OCI-LY7 (cell line): ENCODE results near the gene ACVRL1.

ENCODE experiments used
- EZH2phosphoT487 ChIP-seq: fragments of 200-600 bp; sonication (generic); IDR thresholded peaks from 2 replicates; pipeline ENCODE4 v1.6.1; 2018; ENCODE audit warnings: low read depth, borderline replicate concordance, mild to moderate bottlenecking, mixed run types, antibody characterized with exemption, low read length, moderate library complexity, mixed read lengths
- TF ChIP-seq, protein P1 (sequence below): fragments of 200-600 bp; sonication (generic); conservative IDR thresholded peaks from 2 replicates; pipeline ENCODE4 v1.5.1; 2014; ENCODE audit warnings: mild to moderate bottlenecking, antibody characterized with exemption, low read length, moderate library complexity, mixed read lengths

DNA sequence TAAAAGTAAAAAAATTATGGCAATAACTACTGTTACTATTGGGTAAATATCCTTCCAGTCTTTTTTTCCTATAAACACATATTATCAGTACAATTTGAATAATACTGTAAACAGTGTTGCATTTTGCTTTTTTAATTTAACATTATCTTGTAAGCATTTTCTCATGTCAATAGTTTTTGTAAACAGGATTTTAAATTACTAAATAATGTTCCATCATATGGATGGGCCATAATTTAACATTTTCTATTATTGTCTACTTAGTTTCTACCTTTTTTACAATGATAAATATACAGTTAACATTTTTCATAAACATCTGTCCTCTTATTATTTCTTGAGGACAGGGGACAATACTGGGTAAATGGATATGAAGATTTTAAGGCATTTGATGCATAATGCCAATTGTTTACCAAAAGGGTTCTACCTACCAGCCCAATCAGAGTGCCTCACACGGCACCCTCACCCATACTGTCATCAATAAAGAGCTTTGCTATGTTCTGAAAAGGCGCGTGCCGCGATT, 43.4 kb downstream of the ACVRL1 start:
- TF ChIP-seq, protein P1, sequence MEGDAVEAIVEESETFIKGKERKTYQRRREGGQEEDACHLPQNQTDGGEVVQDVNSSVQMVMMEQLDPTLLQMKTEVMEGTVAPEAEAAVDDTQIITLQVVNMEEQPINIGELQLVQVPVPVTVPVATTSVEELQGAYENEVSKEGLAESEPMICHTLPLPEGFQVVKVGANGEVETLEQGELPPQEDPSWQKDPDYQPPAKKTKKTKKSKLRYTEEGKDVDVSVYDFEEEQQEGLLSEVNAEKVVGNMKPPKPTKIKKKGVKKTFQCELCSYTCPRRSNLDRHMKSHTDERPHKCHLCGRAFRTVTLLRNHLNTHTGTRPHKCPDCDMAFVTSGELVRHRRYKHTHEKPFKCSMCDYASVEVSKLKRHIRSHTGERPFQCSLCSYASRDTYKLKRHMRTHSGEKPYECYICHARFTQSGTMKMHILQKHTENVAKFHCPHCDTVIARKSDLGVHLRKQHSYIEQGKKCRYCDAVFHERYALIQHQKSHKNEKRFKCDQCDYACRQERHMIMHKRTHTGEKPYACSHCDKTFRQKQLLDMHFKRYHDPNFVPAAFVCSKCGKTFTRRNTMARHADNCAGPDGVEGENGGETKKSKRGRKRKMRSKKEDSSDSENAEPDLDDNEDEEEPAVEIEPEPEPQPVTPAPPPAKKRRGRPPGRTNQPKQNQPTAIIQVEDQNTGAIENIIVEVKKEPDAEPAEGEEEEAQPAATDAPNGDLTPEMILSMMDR, result no peak
- TF ChIP-seq EZH2phosphoT487, result no peak
